GM12874 (cell line): Measurements from ENCODE around the gene OBSL1.

ENCODE experiments used
- TF ChIP-seq, protein P1 (sequence below): IDR thresholded peaks from 2 replicates; pipeline ENCODE4 v1.5.1; 2011; ENCODE audit warnings: low read depth, mild to moderate bottlenecking, control low read depth, low read length, moderate library complexity; ENCODE audit not compliant: insufficient read depth

OBSL1 gene

GRCh38 chr2:219538504-219538951 is 32.8 kb downstream of the OBSL1 start:
- TF ChIP-seq, protein P1, sequence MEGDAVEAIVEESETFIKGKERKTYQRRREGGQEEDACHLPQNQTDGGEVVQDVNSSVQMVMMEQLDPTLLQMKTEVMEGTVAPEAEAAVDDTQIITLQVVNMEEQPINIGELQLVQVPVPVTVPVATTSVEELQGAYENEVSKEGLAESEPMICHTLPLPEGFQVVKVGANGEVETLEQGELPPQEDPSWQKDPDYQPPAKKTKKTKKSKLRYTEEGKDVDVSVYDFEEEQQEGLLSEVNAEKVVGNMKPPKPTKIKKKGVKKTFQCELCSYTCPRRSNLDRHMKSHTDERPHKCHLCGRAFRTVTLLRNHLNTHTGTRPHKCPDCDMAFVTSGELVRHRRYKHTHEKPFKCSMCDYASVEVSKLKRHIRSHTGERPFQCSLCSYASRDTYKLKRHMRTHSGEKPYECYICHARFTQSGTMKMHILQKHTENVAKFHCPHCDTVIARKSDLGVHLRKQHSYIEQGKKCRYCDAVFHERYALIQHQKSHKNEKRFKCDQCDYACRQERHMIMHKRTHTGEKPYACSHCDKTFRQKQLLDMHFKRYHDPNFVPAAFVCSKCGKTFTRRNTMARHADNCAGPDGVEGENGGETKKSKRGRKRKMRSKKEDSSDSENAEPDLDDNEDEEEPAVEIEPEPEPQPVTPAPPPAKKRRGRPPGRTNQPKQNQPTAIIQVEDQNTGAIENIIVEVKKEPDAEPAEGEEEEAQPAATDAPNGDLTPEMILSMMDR = no peak

DNA sequence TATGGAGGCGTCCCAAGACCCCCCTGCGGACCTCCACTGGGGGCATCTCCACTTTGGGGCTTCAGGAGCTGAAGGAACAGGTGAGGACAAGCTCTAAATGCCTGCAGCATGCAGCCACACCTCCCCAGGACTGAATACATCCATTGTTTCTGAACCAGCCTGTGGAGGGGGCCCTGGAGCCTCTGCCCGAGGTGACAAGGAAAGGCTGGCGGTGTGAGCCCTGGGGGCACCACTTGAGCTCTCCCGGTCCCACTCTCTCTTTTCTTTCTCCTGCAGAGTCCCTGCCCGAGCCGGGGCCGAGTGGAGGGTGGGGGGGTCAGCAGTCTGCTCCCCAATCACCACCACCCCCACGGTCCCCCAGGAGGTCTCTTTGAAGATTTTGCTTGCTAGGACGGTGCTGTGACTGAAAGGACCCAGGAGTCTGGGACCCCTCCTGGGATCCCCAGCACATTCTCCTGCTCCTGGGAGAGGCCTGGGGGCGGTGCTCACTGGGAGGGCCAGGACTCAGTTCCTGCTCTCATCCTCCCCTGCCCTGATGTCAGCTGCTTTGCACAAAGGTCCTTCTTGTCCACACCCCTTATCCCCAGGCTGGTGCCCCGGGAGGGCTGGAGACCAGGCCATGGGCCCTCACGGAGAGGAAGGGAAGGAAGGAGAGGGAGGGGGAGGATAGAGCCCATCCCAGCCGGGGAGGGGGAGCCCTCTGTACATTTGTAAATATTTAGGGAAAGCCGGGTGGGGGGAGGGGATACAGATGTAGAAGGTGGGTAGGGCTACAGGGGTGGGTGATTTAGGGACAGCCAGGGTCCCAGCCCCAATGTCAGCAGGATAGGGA is 33.5 kb downstream of the OBSL1 start:
- TF ChIP-seq, protein P1 = no peak

DNA sequence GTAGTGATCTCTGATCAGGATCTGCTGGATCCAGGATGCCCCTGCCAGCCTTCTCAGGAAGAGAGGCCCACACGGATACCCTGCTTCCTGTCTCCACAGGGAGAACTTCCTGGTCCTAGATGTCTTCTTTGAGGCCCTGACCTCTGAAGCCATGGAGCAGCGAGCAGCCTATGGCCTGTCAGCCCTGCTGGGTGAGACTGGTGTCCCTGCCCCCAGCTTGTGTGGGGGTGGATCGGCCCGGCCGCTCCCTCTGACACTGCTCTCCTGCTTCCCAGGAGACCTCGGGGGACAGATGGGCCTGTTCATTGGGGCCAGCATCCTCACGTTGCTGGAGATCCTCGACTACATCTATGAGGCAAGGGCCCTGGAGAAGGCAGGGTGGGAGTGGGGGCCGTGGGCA is 34.4 kb downstream of the OBSL1 start:
- TF ChIP-seq, protein P1 = no peak

DNA sequence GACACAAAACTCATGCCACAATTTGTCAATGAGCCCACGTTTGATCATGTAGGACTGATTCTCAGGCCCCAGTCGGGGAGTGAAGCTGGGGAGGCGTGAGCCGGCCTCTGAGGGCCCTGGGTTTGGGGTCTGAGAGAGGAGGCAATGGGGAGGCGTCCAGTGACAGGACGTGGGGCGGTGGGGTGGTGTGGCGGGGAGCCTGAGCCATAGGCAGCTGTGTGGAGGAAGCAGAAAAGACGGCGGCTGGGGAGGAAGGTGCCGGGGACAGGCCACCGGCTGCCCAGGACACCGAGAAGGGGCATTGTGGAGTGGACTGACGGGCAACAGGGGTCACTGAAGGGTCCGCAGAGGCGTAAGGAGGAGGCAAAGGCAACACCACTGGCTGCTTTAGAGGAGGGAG is 34.9 kb downstream of the OBSL1 start:
- TF ChIP-seq, protein P1 = no peak

DNA sequence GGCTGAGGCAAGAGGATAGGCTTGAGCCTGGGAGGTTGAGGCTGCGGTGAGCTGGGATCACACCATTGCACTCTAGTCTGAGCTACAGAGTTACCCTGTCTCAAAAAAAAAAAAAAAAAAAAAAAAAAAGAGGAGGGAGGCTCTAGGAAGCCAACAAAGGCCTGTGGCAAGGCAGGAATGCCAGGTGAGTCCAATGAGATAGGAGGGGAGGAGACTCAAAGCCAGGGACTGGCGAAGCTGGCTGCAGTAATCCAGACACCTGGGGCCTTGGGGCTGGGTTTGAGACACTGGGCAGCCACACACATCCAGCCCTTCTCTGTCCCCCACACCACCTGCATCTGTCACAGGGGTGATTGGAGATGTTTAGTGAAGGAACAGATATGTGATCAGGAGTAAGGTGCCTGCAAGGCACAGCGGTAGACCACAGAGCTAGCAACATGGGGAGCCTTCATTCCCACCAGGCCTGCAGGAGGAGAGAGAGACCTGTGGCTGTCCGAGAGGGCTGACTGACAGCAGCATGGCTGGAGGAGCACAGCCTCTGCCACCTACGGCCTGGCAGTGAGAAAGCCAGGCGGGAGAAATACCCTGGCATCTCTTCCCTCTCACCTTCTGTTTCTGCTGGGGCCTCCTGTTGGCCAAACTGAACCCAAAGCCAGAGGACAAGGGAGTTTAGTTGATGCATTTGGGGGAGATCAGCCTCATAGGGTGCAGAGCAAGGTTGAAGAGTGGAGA is 37.2 kb downstream of the OBSL1 start:
- TF ChIP-seq, protein P1 = no peak

- TF ChIP-seq, protein P1 = no peak
Observed at GRCh38 chr2:219532378-219532649, 39.0 kb downstream of the OBSL1 start.

- TF ChIP-seq, protein P1 = no peak
Observed at GRCh38 chr2:219531639-219532377, 39.5 kb downstream of the OBSL1 start.
